ENCODE results near the gene SCN1A.

SCN1A gene

GRCh38 chr2:165969227-165969626 lies 158.6 kb downstream of the SCN1A start:
- no peak for DNase-seq

GRCh38 chr2:165967746-165968145 lies 160.1 kb downstream of the SCN1A start:
- DNase-seq = no peak

- DNase-seq = no peak
Measured at GRCh38 chr2:165961818-165962217, 166.0 kb downstream of the SCN1A start.

DNA sequence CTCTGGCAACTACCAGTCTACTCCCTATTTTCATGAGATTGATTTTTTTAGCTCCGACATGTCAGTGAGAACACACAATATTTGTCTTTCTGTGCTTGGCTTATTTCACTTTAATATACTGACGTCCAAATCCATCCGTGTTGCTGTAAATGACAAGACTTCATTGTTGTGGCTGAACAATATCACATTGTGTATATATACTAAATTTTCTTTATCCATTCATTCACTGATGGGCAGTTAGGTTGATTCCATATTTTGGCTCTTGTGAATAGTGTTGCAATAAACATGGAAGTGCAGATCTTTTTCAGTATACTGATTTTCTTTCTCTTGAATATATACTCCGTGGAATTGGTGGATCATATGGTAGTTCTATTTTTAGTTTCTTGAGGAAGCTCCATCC lies 168.4 kb downstream of the SCN1A start:
- no peak for DNase-seq

GRCh38 chr2:165958313-165958960 lies 169.4 kb downstream of the SCN1A start:
- DNase-seq = no peak

DNA sequence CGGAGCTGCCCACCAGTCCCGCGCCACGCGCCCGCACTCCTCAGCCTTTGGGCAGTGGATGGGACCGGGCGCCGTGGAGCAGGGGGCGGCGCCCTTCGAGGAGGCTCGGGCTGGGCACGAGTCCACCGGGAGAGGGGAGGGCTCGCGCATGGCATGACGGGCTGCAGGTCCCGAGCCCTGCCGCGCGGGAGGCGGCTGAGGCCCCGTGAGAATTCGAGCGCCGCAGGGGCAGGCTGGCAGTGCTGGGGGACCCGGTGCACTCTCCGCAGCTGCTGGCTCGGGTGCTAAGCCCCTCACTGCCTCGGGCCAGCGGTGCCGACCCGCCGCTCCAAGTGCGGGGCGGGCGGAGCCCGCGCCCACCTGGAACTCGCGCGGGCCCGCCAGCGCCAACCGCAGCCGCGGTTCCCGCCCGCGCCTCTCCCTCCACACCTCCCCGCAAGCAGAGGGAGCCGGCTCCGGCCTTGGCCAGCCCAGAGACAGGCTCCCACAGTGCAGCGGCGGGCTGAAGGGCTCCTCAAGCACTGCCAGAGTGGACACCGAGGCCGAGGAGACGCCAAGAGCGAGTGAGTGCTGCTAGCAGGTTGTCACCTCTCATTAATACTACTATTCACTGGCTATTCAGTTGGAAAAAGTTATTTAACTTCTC lies 170.7 kb downstream of the SCN1A start:
- no peak for DNase-seq

- DNase-seq = peak; percentile 88
Measured at GRCh38 chr2:165953655-165954606, 173.9 kb downstream of the SCN1A start, which contains the start of gene TTC21B. TTC21B (minus strand) TSS chr2:165953776; CDS start chr2:165953705, 71 bp downstream.

GRCh38 chr2:165953306-165953654 lies 174.5 kb downstream of the SCN1A start:
- DNase-seq = peak; percentile 69

DNA sequence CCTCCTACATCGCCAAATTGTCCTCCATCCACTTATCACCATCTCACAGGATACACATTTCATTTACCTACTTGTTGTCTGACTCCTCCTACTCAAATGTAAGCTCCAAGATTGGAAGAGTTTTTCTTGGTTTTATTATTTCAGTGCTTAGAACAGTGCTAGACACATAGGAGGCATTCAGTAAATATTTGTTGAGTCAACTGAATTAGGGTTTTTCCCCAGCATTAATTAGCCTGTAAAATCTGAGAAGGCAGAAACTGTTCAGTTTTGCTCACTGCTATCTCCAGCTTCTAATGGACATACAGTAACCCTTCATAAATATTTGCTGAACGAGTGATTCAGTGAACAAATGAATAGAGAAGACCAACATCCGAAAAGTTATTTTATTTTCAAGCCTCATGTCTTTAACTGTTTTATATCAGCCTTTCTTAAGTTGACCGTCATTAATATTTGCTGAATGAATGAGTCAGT lies 175.0 kb downstream of the SCN1A start:
- peak; percentile 18 for DNase-seq

DNA sequence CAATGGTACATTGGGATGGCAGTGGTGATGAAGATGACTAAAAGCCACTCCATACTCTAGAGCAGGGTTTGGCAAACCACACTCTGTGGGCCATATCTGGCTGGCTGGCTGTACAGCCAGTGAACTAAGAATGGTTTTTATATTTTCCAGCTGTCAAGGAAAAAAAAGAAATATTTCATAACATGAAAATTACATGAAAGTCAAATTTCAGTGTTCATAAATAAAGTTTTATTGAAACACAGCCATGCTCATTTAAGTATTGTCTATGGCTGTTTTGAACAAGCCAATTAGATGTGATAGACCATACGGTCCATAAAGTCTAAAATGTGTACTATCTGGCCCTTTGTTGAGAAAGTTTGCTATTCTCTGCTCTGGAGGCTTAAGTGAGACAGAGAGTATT lies 175.7 kb downstream of the SCN1A start:
- no peak for DNase-seq

DNA sequence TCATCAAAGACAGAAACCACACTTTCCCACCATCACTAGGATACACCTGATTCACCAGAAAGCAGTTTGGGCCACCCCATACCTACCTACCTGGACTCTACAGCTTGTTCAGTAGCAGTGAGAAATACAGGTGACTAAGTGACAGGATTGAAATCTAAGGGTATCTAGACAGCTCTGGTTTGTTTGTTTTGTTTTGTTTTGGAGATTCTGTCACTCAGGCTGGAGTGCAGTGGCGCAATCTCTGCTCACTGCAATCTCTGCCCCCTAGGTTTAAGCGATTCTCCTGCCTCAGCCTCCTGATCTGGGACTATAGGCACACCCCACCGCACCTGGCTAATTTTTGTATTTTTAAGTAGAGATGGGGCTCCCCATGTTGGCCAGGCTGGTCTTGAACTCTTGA lies 177.4 kb downstream of the SCN1A start:
- DNase-seq = no peak

DNA sequence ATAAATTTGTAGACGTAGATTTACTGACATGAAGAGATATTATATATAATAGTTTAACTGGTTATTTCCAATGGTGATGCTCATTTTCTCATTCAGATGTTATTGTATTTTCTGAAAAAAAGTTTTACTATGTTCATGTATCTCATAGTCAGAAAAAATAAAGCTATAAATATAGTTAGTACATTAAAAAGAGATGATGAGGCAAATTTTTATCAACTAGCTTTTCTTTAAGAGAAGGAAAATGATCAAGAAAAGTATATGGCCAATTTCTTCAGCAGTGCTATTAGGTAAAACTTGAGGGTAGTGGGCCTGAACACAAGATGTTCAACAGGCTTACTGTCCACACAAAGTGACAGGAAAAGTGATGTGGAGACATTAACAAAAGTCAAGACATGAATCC lies 186.0 kb downstream of the SCN1A start:
- no peak for DNase-seq

- no peak for DNase-seq
Measured at GRCh38 chr2:165938237-165938636, 189.6 kb downstream of the SCN1A start.

Measured in DMS153 (cell line).